ENCODE results near the gene TNC.

Gene TNC

GRCh38 chr9:115086461-115086860, 31.5 kb downstream of the TNC start:
- peak overlapping the region; percentile 37 for H3K27ac ChIP-seq (ENCODE audit: low read depth, low read length)

DNA sequence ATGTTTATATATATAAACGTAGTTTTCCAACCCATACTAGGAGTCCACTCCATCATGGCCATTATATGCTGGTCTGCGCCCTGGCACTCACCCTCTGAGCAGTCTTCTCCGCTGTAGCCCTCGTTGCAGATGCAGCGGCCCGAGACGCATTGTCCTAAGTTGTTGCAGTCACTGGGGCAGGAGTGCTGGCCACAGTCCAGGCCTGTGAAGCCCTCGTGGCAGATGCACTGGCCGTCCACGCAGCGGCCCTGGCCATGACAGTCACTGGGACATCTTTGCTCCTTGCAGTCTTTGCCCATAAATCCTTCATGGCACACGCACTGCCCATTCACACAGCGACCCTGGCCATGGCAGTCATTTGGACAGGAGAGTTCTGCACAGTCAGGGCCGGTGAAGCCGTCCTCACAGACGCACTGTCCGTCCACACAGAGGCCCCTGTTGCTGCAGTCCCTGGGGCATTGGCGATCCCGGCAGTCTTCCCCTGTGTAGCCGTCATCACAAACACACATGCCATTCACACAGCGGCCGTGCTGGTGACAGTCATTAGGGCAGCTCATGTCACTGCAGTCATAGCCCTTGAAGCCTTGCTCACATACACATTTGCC, 32.1 kb downstream of the TNC start:
- H3K36me3 ChIP-seq (ENCODE audit: control insufficient read depth, insufficient read depth, low read length), result peaks cover 25% of the 10 kb centered on the region
- H3K4me1 ChIP-seq (ENCODE audit: control insufficient read depth, insufficient read depth, low read length), result peaks cover 17% of the 10 kb centered on the region
- no peak overlapping the region for H3K4me3 ChIP-seq (ENCODE audit: low read length)
- no peak overlapping the region for H3K9ac ChIP-seq (ENCODE audit: low read length)
- no peaks in the 10 kb centered on the region for H3K27me3 ChIP-seq (ENCODE audit: control insufficient read depth, insufficient read depth, low read length)
- peak overlapping the region; percentile 74 for H3K27ac ChIP-seq (ENCODE audit: low read depth, low read length)

More at GRCh38 chr9:115086461-115086860, 31.5 kb downstream of the TNC start:
- Histone ChIP-seq H3K36me3 (ENCODE audit: control insufficient read depth, insufficient read depth, low read length) (peaks cover 22% of the 10 kb centered on the region), H3K4me1 (ENCODE audit: control insufficient read depth, insufficient read depth, low read length) (peaks cover 17% of the 10 kb centered on the region), H3K27me3 (ENCODE audit: control insufficient read depth, insufficient read depth, low read length) (no peaks in the 10 kb centered on the region), H3K9ac (ENCODE audit: low read length) (no peak overlapping the region), H3K4me3 (ENCODE audit: low read length) (no peak overlapping the region)

- H3K27ac ChIP-seq (ENCODE audit: low read depth, low read length), result peak overlapping the region; percentile 74
- no peaks in the 10 kb centered on the region for H3K27me3 ChIP-seq (ENCODE audit: control insufficient read depth, insufficient read depth, low read length)
- H3K4me1 ChIP-seq (ENCODE audit: control insufficient read depth, insufficient read depth, low read length), result peaks cover 15% of the 10 kb centered on the region
- peaks cover 25% of the 10 kb centered on the region for H3K36me3 ChIP-seq (ENCODE audit: control insufficient read depth, insufficient read depth, low read length)
- H3K9ac ChIP-seq (ENCODE audit: low read length), result no peak overlapping the region
- no peak overlapping the region for H3K4me3 ChIP-seq (ENCODE audit: low read length)
These were observed 33.2 kb downstream of the TNC start for GRCh38 chr9:115084709-115085108.

- Histone ChIP-seq H3K9ac (ENCODE audit: low read length) (no peak overlapping the region), H3K36me3 (ENCODE audit: control insufficient read depth, insufficient read depth, low read length) (peaks cover 27% of the 10 kb centered on the region), H3K4me3 (ENCODE audit: low read length) (no peak overlapping the region), H3K27me3 (ENCODE audit: control insufficient read depth, insufficient read depth, low read length) (no peaks in the 10 kb centered on the region), H3K27ac (ENCODE audit: low read depth, low read length) (peak overlapping the region; percentile 74), H3K4me1 (ENCODE audit: control insufficient read depth, insufficient read depth, low read length) (peaks cover 15% of the 10 kb centered on the region)
These were observed 33.8 kb downstream of the TNC start for GRCh38 chr9:115084157-115084556.

DNA sequence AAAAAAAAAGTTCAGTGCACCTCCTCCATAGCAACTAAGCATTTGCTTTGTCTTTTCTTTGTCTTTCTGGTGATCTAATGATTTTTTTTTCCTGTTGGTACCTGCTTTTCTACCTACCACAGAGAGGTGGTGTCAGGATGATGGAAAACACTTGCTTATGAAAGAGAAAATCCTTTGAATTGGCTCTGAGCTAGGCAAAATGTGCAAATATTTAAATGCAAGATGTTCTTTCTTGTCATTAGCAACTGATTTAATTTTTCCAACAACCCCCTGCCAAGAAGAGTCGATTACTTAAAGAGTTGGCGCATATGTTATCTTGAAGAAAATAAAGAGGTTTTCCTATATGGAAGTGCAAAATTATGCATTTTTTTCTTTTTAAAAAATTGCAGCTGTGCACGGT, 37.7 kb downstream of the TNC start:
- Histone ChIP-seq H3K4me1 (ENCODE audit: control insufficient read depth, insufficient read depth, low read length) (peaks cover 3% of the 10 kb centered on the region), H3K27me3 (ENCODE audit: control insufficient read depth, insufficient read depth, low read length) (no peaks in the 10 kb centered on the region), H3K27ac (ENCODE audit: low read depth, low read length) (peak overlapping the region; percentile 24), H3K9ac (ENCODE audit: low read length) (no peak overlapping the region), H3K36me3 (ENCODE audit: control insufficient read depth, insufficient read depth, low read length) (peaks cover 23% of the 10 kb centered on the region), H3K4me3 (ENCODE audit: low read length) (no peak overlapping the region)

GRCh38 chr9:115079156-115079555, 38.8 kb downstream of the TNC start:
- Histone ChIP-seq H3K27ac (ENCODE audit: low read depth, low read length) (peak overlapping the region; percentile 21), H3K9ac (ENCODE audit: low read length) (no peak overlapping the region), H3K36me3 (ENCODE audit: control insufficient read depth, insufficient read depth, low read length) (peaks cover 18% of the 10 kb centered on the region), H3K27me3 (ENCODE audit: control insufficient read depth, insufficient read depth, low read length) (no peaks in the 10 kb centered on the region), H3K4me3 (ENCODE audit: low read length) (no peak overlapping the region), H3K4me1 (ENCODE audit: control insufficient read depth, insufficient read depth, low read length) (peaks cover 3% of the 10 kb centered on the region)

GRCh38 chr9:115073456-115073855, 44.5 kb downstream of the TNC start:
- H3K36me3 ChIP-seq (ENCODE audit: control insufficient read depth, insufficient read depth, low read length), result peaks cover 17% of the 10 kb centered on the region

DNA sequence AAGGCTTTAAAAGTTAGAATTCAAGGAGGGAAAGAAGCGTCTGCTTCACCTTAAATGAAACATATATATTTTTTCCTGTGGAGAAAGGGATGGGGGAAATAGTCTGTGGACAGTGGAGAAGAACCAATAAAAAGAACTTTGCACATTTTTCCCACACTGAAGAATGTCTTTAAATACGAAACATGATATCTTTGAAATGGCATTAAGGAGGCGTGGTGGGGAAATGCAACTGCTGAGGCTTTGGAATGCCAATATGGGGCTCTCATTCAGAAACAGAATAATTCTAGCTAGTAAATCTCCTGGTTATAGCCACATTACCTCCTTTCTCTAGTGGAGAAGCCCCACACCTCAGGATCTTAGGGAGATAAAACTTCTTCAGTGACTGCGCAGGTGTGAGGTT, 46.8 kb downstream of the TNC start:
- Histone ChIP-seq H3K4me1 (ENCODE audit: control insufficient read depth, insufficient read depth, low read length) (peaks cover 31% of the 10 kb centered on the region), H3K27me3 (ENCODE audit: control insufficient read depth, insufficient read depth, low read length) (no peaks in the 10 kb centered on the region), H3K4me3 (ENCODE audit: low read length) (no peak overlapping the region), H3K36me3 (ENCODE audit: control insufficient read depth, insufficient read depth, low read length) (peaks cover 12% of the 10 kb centered on the region), H3K27ac (ENCODE audit: low read depth, low read length) (peak overlapping the region; percentile 72), H3K9ac (ENCODE audit: low read length) (no peak overlapping the region)

More at GRCh38 chr9:115073456-115073855, 44.5 kb downstream of the TNC start:
- no peaks in the 10 kb centered on the region for H3K27me3 ChIP-seq (ENCODE audit: control insufficient read depth, insufficient read depth, low read length)
- H3K9ac ChIP-seq (ENCODE audit: low read length), result no peak overlapping the region
- H3K4me3 ChIP-seq (ENCODE audit: low read length), result no peak overlapping the region
- H3K4me1 ChIP-seq (ENCODE audit: control insufficient read depth, insufficient read depth, low read length), result peaks cover 13% of the 10 kb centered on the region
- peak overlapping the region; percentile 27 for H3K27ac ChIP-seq (ENCODE audit: low read depth, low read length)

DNA sequence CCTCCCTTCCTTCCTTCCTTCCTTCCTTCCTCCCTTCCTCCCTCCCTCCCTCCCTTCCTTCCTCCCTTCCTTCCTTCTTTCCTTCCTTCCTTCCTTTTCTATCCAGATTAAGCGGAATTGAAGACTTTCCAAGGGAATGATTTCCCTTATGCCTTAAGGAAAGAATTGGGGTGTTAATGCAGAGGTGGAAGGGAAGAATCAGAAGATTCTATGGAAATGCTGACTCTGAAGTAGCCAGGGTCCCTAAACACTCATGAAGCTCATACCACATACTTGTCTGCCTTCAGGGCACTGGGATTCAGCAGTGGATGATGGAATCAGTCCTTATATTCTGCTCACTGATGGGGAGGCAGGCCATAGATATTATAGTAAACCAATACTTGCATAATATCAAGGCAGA, 48.2 kb downstream of the TNC start:
- Histone ChIP-seq H3K4me1 (ENCODE audit: control insufficient read depth, insufficient read depth, low read length) (peaks cover 37% of the 10 kb centered on the region), H3K9ac (ENCODE audit: low read length) (no peak overlapping the region), H3K36me3 (ENCODE audit: control insufficient read depth, insufficient read depth, low read length) (peaks cover 8% of the 10 kb centered on the region), H3K27me3 (ENCODE audit: control insufficient read depth, insufficient read depth, low read length) (no peaks in the 10 kb centered on the region), H3K27ac (ENCODE audit: low read depth, low read length) (peak overlapping the region; percentile 72), H3K4me3 (ENCODE audit: low read length) (no peak overlapping the region)

DNA sequence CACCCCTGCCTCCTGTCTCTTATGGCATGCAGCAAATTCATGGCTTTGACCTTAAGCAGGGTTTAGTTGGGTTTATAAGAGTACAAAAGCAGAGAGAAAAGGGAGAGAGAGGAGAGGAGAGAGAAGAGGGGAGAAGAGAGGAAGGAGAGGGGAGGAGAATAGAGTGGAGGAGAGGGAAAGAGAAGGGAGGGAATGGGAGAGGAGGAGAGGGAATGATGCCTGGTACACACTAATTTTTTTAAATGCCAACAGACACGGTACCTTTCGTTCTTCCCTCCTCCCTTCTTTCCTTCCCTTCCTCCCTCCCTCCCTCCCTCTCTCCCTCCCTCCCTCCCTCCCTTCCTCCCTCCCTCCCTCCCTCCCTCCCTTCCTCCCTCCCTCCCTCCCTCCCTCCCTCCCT, 48.7 kb downstream of the TNC start:
- H3K27ac ChIP-seq (ENCODE audit: low read depth, low read length), result peak overlapping the region; percentile 92
- H3K27me3 ChIP-seq (ENCODE audit: control insufficient read depth, insufficient read depth, low read length), result no peaks in the 10 kb centered on the region
- H3K4me3 ChIP-seq (ENCODE audit: low read length), result no peak overlapping the region
- H3K4me1 ChIP-seq (ENCODE audit: control insufficient read depth, insufficient read depth, low read length), result peaks cover 41% of the 10 kb centered on the region
- no peak overlapping the region for H3K9ac ChIP-seq (ENCODE audit: low read length)
- H3K36me3 ChIP-seq (ENCODE audit: control insufficient read depth, insufficient read depth, low read length), result peaks cover 8% of the 10 kb centered on the region

DNA sequence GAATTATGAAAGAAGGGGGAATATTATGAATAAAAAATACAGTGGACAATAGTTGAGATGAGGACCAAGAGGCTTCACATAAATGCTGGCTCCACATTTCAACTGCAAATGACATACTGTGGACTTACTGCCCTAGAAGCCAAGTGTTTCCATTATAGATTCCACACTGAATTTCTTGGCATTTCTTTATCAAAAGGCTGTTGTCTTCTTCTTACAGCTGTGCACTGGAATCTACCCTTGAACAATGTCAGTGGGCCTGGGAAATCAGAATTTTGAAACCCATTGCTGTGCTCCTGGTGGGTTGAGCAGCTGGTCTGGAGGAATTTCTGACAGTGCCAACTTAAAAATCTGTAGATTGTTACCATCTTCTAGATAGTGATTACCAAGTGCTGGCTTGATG, 49.9 kb downstream of the TNC start:
- H3K27me3 ChIP-seq (ENCODE audit: control insufficient read depth, insufficient read depth, low read length), result no peaks in the 10 kb centered on the region
- H3K27ac ChIP-seq (ENCODE audit: low read depth, low read length), result peak overlapping the region; percentile 92
- no peaks in the 10 kb centered on the region for H3K36me3 ChIP-seq (ENCODE audit: control insufficient read depth, insufficient read depth, low read length)
- H3K4me1 ChIP-seq (ENCODE audit: control insufficient read depth, insufficient read depth, low read length), result peaks cover 54% of the 10 kb centered on the region
- no peak overlapping the region for H3K9ac ChIP-seq (ENCODE audit: low read length)
- no peak overlapping the region for H3K4me3 ChIP-seq (ENCODE audit: low read length)

DNA sequence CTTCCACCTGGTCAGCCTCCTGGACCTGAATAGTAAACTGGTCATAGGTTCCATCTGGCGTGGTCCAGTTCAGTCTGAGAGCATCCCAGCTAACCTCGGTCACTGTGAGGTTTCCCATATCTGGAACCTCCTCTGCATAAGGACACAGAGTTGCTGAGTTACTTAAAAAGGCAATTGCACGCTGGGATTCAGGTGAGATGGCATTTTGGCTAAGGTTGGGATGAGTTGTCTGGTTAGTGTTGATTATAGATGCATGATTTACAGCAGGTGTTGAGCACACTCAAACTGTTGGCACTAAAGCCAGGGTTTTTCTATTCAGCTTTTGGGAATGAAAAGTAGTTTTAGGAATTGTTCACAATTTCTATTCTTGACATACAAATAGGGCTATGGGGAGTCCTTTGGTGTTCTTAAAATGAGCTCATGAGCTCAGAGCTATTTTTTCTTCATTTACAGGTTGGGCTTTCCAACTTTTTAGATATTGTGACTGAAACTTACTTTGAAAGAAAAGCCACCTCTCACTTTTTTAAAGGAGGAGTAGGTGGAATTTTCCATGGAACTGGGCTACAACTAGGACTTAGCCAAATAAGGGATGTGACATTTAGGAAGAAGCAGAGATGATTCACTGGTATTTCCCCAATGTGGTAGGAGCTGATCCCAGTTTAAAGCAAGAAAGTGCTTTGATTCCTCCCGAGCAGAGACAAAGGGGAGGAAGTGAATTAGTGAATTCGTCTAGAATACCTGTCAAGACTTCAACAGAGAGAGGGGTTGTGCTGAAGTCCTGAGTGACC, 54.7 kb downstream of the TNC start:
- Histone ChIP-seq H3K27me3 (ENCODE audit: control insufficient read depth, insufficient read depth, low read length) (no peaks in the 10 kb centered on the region), H3K9ac (ENCODE audit: low read length) (no peak overlapping the region), H3K36me3 (ENCODE audit: control insufficient read depth, insufficient read depth, low read length) (no peaks in the 10 kb centered on the region), H3K4me1 (ENCODE audit: control insufficient read depth, insufficient read depth, low read length) (peaks cover 47% of the 10 kb centered on the region), H3K4me3 (ENCODE audit: low read length) (no peak overlapping the region), H3K27ac (ENCODE audit: low read depth, low read length) (peak overlapping the region; percentile 92)

All from rectal smooth muscle tissue (tissue), 1 donor.